HG03521 (cell line): ENCODE measurements around the gene EML3.
"Not testable (repeated sequence)": the region's sequence is repeated elsewhere in the genome, so short reads cannot be mapped to it uniquely, and the experiment has no call there.

Source experiments
- ATAC-seq: cut with Tn5 transposase; IDR thresholded peaks from one replicate; pipeline ENCODE4 v1.9.1; 2021; ENCODE audit warnings: mild to moderate bottlenecking, moderate library complexity; ENCODE audit not compliant: unreplicated experiment

Gene EML3, protein sequence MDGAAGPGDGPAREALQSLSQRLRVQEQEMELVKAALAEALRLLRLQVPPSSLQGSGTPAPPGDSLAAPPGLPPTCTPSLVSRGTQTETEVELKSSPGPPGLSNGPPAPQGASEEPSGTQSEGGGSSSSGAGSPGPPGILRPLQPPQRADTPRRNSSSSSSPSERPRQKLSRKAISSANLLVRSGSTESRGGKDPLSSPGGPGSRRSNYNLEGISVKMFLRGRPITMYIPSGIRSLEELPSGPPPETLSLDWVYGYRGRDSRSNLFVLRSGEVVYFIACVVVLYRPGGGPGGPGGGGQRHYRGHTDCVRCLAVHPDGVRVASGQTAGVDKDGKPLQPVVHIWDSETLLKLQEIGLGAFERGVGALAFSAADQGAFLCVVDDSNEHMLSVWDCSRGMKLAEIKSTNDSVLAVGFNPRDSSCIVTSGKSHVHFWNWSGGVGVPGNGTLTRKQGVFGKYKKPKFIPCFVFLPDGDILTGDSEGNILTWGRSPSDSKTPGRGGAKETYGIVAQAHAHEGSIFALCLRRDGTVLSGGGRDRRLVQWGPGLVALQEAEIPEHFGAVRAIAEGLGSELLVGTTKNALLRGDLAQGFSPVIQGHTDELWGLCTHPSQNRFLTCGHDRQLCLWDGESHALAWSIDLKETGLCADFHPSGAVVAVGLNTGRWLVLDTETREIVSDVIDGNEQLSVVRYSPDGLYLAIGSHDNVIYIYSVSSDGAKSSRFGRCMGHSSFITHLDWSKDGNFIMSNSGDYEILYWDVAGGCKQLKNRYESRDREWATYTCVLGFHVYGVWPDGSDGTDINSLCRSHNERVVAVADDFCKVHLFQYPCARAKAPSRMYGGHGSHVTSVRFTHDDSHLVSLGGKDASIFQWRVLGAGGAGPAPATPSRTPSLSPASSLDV

DNA sequence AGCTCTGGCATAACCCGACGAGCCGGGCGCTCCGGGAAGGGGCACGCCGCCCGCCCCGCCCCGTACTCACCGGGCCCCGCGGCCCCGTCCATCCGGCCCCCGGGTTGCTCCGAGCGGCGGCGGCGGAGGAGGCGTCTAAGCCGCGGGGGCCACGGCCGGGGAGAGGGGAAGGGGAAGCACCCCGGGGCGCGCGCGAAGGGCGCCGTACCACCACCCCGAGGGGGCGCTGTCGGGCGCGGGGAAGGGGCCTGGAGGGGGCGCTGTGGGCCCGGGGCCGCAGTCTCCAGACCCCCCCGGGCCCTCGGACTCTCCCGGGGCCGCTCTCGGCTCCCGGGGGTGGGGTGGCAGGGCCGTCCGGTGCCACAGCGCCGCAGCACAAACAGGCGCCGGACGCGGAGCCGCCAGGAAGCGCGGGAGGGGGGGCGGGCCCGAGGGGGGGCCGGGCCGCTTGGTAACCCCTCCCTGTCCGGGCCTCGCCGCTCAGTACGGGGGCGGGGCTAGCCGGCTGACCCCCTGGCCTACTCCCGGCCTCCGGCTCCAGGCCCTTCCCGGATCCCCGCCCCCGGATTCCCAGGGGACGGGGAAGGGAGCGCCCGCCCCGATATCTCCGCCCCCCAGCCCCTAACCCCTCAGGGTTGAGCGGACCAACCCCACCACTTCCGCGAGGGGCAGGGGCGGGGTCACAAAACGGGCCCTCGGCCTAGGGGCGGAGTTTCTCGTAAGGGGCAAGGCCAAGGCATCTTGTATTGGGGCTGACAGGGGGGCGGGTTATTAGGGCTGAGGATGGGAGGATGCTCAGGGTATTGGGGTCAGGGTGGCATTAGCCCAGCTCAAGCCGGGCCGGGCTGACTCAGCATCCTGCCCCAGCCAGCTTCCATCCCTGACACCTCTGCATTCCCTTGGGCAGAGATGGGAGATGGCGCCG, at the start of gene EML3, which contains the start of gene ROM1:
Gene EML3 (minus strand): TSS at position 410 of the 925 bp plus-strand sequence. CDS start 318 bp downstream, at position 92.
Gene ROM1 (plus strand): TSS at position 892 of the 925 bp plus-strand sequence. CDS start 25 bp downstream, at position 917.
- peak; percentile 66 for ATAC-seq

DNA sequence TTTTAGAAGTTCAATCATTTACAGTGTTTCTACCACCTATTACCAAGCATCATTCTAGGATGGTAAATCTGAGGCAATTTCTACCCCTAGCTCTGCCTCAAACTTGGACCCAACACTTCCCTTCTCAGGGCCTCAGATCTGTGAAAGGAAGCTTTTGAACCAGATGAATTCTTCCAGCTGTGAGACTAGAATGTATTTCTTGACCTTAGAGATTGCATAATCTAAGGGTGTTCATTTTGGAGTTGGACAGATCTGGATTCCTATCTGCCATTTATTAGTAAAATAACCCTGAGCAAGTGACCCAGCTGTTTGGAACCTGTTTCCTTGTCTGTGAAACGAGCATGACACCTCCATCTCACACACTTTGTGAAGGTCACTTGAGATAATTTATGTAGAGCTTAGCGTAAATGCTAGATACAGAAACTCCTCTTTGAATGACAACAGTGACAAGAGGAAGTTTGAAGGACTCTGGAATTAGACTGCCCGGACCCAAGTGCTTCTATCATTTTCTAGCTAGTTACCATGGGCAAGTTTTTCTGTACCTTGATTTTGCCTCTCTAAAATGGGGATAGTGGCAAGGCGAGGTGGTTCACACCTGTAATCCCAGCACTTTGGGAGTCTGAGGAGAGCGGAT, 44.3 kb upstream of the EML3 start:
- no peak for ATAC-seq

DNA sequence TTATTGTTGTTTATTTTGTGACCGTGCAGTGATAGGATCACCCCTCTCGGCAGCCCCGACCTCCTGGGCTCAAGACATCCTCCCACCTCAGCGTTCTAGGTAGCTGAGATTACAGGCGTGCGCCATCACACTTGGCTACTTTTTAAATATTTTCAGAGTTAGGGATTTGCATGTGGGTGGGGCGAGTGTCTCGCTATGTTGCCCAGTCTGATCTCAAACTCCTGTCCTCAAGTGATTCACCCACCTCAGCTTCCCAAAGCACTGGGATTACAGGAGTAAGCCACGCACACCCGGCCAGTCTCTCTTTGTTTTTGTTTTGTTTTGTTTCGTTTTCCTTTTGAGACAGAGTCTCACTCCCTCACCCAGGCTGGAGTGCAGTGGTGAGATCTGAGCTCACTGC, 41.7 kb upstream of the EML3 start:
- no peak for ATAC-seq

DNA sequence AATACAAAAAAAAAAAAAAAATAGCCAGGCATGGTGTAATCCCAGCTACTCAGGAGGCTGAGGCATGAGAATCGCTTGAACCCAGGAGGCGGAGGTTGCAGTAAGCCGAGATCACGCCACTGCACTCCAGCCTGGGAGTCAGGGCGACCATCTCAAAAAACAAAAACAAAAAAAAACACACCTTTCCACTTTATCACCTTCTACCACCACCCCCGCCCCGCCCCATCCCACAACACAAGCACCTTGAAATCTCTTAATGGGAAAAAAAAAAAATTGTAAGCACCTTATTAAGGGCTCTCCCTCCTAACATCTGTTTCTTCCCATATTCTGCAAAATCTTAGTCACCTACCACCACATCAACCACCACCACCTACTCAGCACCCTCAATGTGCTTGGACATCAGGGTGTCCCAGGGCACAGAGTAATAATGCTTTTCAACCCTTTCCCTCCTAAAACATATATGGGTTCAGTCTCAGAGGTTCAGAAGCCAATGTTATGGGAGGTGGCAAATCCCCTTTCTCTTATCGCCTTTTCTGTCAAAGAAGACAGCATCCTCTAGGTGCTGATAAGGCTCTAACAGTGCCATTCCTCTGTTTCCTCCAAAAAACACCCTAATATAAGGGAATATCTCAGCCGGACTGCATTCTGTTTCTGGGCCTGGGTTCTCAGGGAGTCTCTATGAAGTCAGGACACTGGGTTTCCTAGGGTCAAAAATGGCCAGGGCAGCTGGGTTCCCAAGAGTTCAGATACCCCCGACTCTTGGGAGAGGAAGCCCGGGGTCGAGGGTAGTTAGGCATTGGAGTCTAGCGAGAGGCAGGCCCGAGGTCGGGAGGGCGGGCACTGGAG, 39.8 kb upstream of the EML3 start:
- no peak for ATAC-seq

DNA sequence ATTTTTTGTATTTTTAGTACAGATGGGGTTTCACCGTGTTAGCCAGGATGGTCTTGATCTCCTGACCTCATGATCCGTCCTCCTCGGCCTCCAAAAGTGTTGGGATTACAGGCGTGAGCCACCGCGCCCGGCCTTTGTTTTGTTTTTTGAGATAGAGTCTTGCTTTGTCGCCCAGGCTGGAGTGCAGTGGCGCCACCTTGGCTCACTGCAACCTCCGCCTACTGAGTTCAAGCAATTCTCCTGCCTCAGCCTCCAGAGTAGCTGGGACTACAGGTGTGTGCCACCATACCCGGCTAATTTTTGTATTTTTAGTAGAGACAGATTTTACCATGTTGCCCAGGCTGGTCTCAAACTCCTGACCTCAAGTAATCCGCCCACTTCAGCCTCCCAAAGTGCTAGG, 37.7 kb upstream of the EML3 start:
- ATAC-seq = not testable (repeated sequence)

DNA sequence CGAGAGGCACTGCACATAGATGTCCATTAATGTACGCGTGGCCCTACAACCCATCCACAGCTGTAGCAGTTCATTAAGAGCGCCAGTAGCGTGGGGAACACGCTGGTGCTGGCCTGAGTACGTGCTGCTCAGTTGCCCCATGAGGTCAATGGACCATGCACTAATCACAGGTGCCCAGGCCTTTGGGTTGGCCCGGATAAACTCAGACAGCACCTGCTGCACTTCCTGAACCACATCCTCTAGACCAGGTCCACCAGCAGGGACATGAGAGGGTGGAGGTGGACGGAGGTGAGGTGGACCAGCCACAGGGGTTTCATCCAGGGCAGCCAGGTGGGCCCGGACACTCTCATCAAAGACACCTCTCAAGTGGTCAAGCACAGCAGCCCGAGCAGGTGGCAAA, 36.9 kb upstream of the EML3 start:
- ATAC-seq = no peak

DNA sequence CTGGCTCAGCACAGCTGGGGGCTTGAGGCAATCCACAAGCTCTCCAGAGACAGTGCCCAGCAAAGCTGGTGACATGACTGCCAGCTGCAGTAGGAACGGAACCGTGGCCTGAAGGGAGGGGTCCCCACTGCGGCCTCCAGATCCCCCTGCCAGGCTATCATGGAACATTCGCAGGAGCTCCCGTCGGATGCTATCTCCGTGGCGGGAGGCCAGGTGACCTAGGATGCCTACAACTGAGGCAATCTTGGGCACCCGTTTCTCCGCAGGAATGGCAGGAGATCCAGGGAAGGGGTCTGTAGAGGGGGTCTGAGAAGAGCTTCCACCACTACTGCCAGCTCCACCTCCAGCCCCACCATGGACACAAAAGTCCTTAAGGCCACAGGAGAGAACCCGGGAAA, 36.4 kb upstream of the EML3 start:
- ATAC-seq = no peak

DNA sequence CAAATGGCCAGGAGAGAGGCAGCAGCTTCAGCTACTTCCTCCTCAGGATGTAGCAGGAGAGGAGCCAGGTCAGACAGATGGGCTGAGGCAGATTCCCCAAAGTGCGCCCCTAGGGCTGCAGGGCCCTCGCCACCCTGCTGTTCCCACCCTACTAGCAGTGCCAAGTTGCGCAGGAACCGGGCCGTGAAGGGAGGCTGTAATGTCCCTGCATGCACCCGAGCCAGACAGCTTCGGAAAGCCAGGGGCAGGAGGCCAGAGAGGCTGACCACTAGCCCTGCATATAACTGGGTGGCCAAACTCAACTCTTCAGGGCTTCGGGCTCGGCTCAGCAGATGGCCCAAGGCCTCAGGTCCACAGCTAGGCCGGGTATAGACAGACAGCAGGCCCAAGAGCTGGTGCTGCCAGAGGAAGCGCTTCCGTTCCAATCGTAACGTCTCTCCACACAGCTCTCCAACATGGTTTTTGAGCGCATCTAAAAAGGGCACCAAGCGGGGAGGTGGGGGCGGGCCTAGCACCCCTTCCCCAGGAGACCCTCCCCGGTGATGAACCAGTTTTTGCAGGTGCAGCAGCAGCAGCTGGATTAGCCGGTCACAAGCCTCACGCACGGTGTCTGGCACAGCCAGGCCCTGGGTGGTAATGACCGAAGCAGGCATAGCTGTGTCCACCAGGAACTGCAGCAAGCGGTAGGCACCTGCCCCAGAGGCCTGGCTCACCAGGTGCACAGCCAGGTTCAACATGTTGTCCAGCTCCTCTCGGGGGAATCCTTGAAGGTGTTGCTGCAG, 35.8 kb upstream of the EML3 start:
- no peak for ATAC-seq

DNA sequence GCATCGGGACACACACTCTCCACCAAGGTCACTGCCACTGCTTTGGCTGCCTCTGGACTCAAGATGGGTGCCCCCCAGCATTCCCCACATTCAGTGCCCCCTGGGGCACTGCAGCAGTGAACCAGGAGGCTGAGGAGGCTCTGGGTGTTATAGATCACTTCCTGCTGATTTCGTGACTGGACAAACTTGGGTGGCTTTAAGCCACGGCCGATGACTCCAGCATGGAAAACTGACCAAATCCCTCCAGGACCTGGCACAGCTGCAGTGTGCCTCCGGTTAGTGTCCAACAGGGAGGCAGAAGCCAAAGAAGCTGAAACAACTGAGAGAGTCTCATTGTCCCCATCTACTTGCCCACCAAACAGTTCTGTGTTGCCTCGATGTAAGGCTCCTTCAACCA, 35.0 kb upstream of the EML3 start:
- no peak for ATAC-seq

DNA sequence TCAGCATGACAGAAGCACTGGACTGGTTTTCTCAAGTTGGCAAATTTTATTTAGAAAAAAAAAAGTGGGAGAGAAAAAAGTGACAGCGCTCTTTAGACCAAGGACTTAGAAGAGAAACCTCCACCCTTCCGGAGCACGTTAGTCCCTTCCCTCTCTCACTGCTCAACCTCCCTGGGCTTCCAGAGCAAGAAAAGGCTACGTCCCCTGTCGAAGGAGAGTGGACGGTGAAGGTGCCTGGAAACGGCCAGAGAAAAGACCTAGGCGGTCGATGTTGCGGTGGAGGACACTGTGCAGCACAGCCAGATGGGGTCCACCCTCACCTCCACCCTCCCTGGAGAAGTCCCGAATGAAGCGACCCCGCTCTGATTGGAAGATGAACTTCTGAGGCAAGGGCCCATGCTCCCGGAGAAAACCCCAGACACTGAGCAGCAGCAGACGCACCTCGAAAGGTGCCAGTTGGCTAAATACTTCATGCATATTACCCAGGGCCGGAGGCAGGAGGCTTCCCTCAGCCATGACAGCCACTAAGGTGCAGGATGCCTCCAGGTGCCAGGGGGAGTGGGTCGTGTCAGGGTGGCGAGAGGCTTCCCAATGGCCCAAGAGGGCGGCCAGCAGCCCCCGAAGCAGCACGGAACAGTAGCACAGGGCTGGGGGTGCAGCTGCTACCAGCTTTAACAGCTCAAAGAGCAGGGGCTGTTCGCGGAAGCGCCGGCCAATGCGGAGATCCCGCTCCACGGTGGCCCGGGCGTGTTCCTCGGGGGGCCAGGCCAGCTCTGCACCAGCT, 34.4 kb upstream of the EML3 start:
- ATAC-seq = no peak

DNA sequence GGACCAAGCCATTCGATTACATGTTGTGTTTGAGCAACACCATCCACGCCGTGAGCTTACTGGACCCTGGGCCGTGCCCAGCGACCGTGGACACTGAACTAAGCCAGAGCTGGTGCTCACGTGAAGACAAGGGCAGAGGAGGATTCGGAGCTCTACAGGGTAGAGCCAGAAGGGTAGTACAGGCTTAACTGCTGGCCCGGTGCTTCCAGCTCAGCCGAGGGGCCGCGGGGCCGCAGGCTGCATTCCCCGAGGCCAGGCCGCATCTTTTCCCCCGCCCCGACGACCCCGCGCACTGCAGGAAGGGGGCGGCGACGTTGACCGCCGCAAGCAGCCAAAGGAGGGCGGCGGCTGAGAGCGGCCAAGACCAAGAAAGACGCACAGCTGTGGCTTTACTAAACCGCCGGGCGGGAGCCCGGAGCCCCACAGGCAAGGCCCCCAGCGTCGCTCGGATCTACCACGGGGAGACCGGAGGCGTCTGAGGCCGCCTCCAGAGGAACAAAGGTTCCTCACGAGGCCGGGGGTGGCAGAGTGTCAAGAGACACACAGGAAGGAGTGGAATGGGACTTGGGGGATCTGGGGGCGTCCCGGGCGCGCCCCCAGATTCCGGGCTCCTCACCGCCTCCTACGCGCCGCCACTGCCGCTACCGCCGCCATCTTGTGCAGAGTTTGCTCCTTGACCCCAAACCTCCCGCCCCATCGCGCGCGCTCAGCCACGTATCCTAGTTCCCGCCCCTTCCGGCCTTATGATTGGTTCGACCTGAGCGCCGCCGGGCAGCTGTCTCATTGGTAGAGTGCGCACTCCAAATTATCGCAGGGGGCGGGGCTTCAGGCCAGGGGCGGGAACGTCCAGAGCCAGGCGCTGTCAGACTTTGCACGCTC, 33.6 kb upstream of the EML3 start, which contains the start of gene GANAB:
Gene GANAB (minus strand): TSS at position 668 of the 879 bp plus-strand sequence. CDS start 14 bp downstream, at position 654.
- ATAC-seq = peak; percentile 95

DNA sequence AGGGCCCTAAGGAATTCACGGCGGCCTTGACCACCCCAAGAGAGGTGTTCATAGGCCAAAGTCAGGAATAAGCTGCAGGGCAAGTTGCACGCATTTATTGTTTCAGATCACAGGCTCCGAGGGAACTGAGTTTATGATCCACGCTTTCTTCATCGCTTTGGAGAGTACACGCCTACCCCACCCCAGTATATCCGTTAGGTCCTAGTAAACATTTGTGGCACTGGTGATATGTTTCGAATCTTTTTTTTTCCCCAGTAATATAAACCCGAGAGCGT, 33.0 kb upstream of the EML3 start:
- no peak for ATAC-seq

DNA sequence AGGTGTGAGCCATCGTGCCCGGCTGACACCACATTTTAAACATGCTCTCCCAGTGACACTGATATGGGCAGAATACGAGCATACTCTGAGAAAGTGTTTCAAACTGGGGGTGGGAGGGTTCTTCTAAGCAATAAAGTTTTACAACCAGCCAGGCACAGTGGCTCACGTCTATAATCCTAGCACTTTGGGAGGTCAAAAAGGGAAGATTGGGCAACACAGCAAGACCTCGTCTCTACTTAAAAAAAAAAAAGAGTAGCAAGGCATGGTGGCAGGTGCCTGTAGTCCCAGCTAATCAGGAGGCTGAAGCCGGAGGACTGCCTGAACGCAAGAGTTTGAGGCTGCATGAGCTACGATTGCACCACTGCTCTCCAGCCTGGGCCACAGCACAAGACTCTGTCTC, 31.6 kb upstream of the EML3 start:
- no peak for ATAC-seq

DNA sequence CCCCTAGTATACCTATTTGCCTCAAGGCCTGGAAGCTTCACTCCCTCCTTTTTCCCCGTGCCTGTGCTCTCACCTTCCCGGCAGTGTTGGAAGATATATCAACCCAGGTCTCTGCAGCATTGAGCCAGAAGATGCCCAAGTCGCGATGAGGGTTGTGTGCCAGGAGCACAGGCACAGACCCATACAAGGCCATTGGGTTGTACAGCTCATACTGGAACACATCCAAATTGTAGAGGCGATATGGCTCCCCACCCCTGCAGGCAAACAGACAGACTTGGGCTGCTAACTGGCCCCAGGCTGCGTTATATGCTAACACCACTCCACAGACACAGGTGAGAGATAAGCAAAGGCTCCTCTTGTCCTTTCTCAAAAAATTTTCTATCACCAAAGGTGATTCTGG, 19.9 kb upstream of the EML3 start:
- ATAC-seq = no peak

DNA sequence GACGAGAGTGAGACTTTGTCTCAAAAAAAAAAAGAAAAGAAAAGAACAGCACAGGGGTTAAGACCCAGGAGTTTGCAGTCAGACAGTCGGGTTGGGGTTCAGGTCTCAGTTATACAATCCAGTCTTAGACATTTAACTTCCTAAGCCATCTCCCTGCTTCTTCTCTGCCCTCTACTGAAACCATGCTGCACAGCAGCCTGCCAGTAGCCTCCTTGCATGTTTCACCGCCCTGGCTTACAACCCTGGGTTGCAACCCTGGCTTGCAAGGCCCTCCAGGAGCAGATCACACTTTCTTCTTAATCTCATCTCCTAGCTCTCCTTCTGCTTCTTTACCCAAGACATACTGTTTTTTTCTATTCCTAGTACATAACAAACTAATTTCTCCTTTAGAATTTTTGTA, 15.1 kb upstream of the EML3 start:
- ATAC-seq = no peak

DNA sequence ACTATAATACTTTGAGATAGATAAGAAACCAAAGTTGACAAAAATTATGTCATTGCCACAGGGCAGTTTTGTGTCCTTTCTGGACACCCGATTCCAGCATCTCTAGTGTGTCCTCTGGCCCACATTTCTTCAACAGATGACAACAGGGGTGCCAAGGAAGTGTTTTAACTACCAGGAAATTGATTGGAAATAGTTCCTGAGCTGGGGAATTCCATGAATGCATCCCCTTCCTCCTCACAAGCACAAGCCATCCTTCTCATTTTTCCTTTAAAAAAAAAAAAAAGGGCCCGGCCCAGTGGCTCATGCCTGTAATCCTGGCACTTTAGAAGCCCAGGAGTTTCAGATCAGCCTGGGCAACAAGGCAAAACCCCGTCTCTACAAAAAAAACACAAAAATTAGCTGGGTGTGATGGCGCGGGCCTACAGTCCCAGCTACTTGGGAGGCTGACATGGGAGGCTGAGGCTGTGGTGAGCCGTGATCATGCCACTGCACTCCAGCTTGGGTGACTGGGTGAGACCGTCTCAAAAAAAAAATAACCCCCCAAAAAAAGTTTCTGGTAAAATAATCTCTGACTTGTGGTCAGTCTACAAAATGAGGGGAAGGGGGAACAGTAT, 10.0 kb upstream of the EML3 start:
- no peak for ATAC-seq
